ENCODE results near the gene WIZ.

- TF ChIP-seq TAF1 (IDR thresholded peaks at IDR 0.05; ENCODE audit: borderline replicate concordance, low read depth, low read length) (no peak), POLR2A (IDR thresholded peaks at IDR 0.05; ENCODE audit: low read depth, low read length) (no peak), POLR2AphosphoS5 (IDR thresholded peaks at IDR 0.05; ENCODE audit: low read depth, low read length) (no peak)
Measured at GRCh38 chr19:15418231-15418578, 31.6 kb downstream of the WIZ start.
